ENCODE results near the gene ACOX3.

- TF ChIP-seq CTCF (IDR thresholded peaks at IDR 0.05) = no peak
- no peak for TF ChIP-seq POLR2A (IDR thresholded peaks at IDR 0.05)
Measured at GRCh38 chr4:8477095-8477635, 36.6 kb upstream of the ACOX3 start.
